IPS-18c (cell line): ENCODE data around the gene EXOC3L4.

ENCODE experiments used
- H3K4me3 ChIP-seq: 2 replicates; pipeline ENCODE4 v1.7.0; 2013; ENCODE audit warnings: low read depth, mild to moderate bottlenecking, low read length, moderate library complexity; ENCODE audit not compliant: insufficient read depth
- H3K9me3 ChIP-seq: one replicate; pipeline ENCODE4 v1.6.1; 2013; ENCODE audit warnings: mild to moderate bottlenecking, low read length, moderate library complexity; ENCODE audit not compliant: control insufficient read depth, insufficient read depth

The EXOC3L4 gene

DNA sequence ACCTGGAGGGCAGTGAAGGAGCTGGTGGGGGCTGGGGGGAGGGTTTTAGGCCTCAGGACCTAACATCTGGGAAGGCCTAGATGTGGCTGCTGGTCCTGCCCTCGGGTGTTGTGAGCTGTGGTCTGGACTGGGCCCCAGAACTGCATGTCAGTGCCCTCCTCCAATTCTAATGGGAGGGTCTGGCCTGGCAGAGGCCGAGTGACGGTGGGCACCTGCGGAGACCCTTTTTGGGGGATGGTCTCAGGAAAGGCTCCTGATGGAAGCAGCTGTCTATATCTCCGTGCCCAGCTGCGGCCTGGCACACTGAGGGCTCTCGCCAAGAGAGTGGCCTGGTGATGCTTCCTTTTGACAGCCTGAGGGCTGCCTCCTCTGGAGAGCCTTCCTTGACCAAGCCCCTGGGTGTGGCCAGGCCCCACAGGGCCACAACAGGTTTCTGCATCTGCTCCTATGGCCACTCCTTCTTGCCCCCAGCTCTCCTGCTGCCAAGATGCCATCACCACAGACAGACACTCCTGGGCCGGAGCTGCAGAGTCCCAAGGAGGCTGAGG is 5.3 kb downstream of the EXOC3L4 start:
- peaks cover 2% of the 10 kb centered on the region for H3K9me3 ChIP-seq
- H3K4me3 ChIP-seq = no peak overlapping the region

DNA sequence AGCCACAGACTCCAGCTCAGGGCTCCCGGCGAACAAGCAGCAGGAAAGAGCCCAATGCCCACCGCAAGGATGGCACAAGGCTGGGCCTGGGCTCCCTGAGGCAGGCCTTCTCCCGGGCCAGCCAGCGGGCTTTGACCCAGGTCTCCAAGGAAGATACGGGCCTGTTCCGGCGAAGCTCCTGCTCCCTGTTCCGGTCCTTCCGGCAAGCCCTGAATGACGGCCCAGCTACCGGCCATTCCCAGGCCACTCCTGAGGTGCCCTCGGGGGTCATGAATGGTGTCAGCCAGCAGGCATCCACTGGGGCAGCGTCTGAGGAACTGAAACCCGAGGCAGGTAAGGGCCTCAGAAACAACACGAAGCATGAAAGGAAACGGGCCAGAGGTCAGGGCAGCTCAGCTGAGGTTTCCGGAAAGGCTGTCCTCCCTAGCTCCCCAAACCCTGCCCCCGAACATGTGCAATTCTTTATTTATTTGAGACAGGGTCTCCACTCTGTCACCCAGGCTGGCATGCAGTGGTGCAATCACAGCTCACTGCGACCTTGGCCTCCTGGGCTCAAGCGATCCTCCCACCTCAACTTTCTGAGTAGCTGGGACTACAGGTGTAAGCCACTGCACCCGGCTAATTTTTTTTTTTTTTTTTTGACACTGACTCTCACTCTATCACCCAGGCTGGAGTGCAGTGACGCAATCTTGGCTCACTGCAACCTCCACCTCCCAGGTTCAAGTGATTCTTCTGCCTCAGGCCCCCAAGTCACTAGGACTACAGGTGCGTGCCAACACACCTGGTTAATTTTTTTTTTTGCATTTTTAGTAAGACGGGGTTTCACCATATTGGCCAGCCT is 6.0 kb downstream of the EXOC3L4 start:
- peaks cover 2% of the 10 kb centered on the region for H3K9me3 ChIP-seq
- H3K4me3 ChIP-seq = no peak overlapping the region; the same call in 1 of the 2 replicates

GRCh38 chr14:103101257-103101962 is 6.9 kb downstream of the EXOC3L4 start:
- no peak overlapping the region for H3K4me3 ChIP-seq
- H3K9me3 ChIP-seq = peaks cover 2% of the 10 kb centered on the region

DNA sequence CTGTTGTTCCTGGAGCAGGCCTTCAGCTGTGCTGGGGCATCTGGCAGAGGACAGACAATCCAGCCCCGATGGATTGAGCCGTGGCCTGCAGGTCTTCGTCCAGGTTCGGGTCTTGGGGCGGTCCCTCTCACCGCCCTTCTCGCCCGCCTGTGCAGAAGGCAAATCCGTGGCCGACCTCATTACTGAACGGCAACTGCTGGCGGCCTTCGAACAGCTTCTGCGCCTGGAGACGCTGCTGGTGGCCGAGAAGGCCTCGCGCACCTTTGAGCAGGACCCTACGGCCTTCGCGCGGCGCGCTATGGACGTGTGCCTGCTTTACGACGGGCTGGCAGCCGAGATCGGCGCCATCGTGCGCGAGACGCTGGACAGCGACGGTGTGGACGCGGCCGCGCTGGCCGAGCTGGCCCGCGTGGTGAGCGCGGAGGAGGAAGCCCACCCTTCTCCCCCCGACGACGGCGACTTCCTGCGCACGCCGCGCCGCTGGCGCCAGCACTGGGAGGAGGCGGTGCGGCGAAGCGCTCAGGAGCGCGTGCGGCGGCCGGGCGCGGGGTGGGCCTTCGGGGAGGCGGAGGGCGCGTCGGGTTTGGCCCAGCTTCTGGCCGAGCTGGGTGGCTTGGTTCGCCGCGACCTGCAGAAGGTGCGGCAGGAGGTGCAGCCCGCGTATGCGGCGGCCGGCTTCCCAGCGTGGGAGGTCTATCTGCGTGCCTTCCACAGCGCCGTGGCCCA is 7.6 kb downstream of the EXOC3L4 start:
- Histone ChIP-seq H3K4me3 (no peak overlapping the region), H3K9me3 (peaks cover 2% of the 10 kb centered on the region)

DNA sequence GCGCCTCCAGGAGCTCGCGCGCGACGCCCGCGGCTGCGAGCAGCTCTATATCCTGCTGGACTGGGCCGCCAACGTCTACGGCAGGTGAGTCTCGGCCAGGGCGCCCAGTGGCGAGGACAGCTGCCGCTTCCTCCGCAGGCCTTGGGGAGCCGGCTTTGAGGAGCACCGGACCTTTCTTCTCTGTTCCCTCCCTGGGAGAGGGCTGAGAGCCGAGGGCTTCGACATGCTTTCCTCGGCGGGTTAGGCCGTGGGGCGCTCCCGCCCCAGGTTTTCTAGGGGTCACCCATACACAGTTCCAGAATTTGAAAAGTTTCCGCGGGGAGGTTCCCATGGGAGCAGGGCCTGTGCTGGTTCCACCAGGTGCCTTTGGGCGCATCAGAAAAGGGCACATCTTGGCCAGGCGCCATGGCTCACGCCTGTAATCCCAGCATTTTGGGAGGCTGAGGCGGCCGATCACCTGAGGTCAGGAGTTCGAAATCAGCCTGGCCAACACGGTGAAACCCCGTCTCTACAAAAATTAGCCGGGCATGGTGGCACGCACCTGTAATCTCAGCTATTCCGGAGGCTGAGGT is 8.2 kb downstream of the EXOC3L4 start:
- Histone ChIP-seq H3K9me3 (peaks cover 2% of the 10 kb centered on the region), H3K4me3 (no peak overlapping the region)

DNA sequence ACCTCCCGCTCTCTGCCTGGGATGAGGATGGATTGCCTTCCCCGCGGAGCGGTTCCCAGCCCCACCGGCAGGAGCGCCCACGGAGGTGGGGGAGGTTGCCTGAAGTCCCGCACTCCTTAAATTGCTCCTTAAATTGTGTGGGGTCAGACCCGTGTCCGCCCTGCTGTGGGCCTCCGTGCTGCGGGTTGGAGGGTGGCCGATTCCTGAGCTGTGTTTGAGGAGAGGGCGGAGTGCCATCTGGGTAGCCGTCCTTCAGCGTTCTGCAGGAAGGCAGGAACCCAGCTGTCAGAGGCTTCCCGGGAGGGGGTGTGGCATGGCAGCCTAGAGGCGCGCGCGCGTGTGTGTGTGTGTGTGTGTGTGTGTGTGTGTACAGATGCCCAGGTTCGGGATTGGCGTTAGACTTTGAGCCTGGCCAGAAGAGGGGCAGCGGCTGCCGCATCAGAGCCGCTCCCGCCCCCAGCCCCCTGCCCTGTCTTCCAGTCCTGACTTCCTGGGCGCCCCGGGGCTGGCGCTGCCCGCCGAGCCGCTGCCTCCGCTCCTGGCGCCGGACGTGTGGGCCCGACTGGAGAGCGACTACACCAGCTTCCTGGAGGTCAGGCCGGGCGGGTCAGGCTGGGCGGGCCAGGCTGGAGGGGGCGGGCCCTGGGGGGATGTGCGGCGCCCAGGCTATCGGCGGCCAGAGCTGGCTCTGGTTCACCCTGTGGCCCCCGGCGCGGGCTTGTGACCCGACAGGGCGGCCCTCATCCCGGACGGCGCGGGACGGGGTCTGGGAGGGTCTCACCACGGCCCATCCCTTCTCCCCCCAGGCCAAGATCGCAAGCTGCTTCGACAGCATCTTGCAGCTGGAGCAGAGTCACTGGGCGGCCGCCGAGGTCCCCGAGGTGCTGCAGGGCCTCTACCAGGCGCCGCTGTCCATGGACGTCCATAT is 9.2 kb downstream of the EXOC3L4 start:
- H3K4me3 ChIP-seq = no peak overlapping the region
- H3K9me3 ChIP-seq = peaks cover 2% of the 10 kb centered on the region

- Histone ChIP-seq H3K9me3 (peaks cover 2% of the 10 kb centered on the region), H3K4me3 (no peak overlapping the region)
Measured at GRCh38 chr14:103104389-103104653, 9.8 kb downstream of the EXOC3L4 start.

- H3K4me3 ChIP-seq = 0 out of 2 replicates have a peak overlapping the region, but pooled peaks have one; percentile 1
- H3K9me3 ChIP-seq = peaks cover 2% of the 10 kb centered on the region
Measured at GRCh38 chr14:103104654-103105452, 10.3 kb downstream of the EXOC3L4 start.

DNA sequence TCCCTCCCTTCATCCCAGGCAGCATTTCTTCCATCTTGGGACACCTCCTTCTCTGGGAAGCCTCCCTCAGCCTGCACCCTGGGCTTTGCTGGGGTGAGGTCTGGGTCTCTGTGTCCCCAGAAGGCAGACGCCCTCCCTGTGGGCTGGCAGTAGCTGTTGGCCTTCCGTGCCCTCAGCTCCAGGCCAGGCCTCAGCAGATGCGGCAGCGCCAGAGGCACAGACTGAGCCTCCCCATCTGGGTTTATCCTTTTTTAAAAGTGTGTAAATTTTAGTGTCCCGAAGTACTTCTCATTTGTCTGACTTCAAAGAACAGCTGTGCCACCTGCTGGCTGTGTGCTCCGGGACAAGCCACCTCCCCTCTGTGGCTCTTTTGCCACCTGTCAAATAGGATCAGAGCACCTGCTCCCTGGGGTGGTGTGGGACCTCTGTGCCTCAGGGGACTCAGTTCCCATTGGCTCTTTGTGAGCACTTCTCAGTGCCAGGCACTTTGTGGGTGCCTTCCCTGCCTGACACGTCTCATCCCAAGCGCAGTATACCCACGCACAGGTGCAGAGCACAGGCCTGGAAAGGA is 11.1 kb downstream of the EXOC3L4 start:
- H3K4me3 ChIP-seq = no peak overlapping the region

DNA sequence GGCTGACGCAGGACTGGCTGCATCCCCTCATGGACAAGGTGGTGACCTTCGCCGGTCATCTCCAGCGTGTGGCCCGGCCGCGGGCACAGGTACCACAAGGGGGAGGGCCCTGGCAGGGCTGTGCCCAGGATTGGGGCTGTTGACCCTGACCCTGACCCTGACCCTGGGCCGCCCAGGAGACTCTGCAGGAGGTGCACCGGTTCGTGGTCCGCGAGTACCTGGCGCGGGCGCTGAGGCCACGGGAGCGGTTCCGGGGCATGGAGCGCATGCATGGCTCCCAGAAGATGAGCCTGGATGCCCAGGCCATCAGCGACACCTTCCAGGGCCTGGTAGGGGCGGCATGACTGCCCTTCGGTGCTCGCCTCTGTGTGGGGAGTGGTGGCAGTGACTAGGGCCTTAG is 12.9 kb downstream of the EXOC3L4 start:
- H3K4me3 ChIP-seq = no peak overlapping the region
- no peaks in the 10 kb centered on the region for H3K9me3 ChIP-seq

More for the DNA sequence above, 11.1 kb downstream of the EXOC3L4 start:
- no peaks in the 10 kb centered on the region for H3K9me3 ChIP-seq

DNA sequence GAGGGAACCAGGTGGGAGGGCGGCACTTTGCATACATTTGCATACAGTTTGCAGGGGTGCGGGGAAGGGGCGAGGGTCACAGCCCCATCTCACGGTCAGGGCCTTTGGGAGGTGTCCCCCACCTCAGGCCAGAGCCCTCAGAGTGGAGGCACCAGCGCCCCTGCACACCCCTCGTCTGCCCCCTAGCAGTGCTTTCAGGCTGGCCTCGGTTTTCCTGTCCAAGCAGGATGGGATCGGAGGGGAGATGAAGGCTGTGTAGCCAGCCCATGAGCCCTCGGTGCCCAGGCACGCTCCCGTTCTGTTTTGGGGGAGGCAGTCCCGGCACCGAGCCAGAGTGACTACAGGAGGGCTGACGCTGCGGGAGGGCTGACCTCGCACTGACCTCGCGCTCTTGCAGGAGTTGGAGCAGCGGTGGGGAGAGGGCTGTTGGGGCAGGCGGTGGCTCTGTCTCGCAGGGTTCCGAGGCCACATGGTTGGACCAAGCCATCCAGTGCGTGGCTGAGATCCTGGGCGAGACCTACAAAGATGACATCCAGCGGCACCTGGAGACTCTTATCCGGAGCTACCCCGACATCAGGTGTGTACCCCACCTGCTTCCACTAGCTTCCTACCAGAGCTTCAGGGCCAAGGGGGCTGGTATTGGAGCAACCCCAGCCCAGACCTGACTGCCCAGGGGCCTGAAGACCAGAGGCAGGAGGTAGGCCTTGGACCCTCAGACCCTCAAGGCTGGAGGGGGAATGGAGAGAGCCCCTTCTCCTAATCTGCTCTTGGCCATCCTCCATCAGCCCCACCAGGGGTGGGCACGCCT is 13.6 kb downstream of the EXOC3L4 start:
- Histone ChIP-seq H3K9me3 (no peaks in the 10 kb centered on the region), H3K4me3 (no peak overlapping the region)

- Histone ChIP-seq H3K4me3 (no peak overlapping the region), H3K9me3 (no peaks in the 10 kb centered on the region)
Measured at GRCh38 chr14:103108749-103109207, 14.3 kb downstream of the EXOC3L4 start.

GRCh38 chr14:103109535-103110441 is 15.3 kb downstream of the EXOC3L4 start:
- H3K4me3 ChIP-seq = no peak overlapping the region; the same call in 1 of the 2 replicates
- no peaks in the 10 kb centered on the region for H3K9me3 ChIP-seq
